ENCODE measurements around the gene PRDM16.

The PRDM16 gene
- total RNA-seq, result 0 to 0.30 (median 0) reads per million in 9 experiments

DNA sequence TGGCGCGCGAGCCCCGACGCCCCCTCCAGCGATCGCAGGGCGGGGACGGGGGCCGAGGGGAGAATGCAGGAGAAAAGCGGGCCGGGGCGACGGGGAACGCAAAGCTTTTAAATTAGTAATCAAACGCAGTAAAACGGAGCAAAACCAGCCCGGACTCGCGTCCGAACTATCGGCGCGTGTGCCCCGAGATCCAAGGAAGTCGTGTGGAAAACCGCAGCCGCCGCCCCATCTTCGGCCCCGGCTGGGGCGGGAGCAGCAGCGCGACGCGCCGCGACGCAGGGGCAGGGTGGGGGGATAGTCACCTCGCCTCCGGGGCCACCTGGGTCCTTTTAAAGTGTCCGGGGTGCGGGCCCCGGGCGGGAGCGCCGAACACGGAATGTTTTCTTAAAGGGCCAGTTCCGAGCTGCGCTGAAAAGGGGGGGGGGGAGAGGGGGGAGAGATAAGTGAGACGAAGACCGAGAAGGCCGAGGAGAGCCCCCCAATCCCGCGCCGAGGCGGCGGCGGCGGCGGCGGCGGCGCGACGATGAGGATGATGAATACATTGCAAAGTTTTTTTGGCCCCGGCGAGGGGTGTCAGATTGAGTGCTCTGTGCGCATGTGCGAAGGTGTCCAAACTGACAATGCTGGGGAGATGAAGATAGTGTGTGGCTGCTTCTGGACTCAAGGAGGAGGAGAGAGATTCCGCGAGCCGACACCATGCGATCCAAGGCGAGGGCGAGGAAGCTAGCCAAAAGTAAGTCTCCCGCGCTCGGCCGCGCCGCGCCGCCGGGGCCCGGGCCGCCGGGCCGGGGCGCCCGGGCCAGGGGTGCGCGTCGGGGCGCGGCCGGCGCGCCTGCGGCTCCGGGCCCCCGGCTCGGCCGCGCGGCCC lies at the start of gene PRDM16:
Gene PRDM16, plus strand, starts transcription at position 640 of the 868 bp plus-strand sequence. Its CDS starts 57 bp downstream, at position 697.
- H3K27ac Mint-ChIP-seq, result no peak within 1 kb of the TSS
- no peaks in the 10 kb centered on the region for H3K9me3 Mint-ChIP-seq
- H3K36me3 Mint-ChIP-seq (ENCODE audit: insufficient read depth), result no peaks in the 10 kb centered on the region
- peaks cover 11 to 32% of the 10 kb centered on the region in 2 donors for H3K27me3 Mint-ChIP-seq
- H3K4me3 Mint-ChIP-seq, result peak within 1 kb of the TSS; percentile 60 to 62
- DNase-seq (no peak), ATAC-seq (replicated peaks) (no peak)
- peaks cover 0 to 2% of the 10 kb centered on the region in 2 donors for H3K4me1 Mint-ChIP-seq (ENCODE audit: low read depth in 2 of 2)

DNA sequence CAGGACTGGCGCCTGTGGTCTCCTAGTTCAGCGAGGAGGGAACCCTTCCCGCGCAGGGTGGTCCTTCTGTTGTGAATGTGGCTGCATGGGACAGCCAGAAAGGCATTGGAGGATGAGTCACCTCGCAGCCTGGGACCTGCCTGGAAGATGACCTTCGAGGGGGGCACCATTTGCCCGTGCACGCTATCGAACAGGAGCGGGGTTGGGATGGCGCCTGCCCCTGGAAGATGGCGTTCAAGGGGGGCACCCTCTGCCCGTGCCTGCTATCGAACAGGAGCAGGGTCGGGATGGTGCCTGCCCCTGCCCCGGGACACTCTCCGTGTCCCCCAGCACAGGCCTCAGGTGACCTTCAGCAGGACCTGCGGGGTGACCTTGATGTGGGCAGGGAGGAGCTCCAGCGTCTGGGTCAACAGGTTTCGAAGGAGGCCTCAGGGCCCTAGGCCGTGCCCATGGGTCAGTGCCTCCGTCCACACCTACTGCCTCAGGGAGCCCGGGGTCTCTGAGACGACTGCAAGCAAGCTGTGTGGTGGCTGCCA lies 49.4 kb upstream of the PRDM16 start:
- ATAC-seq (replicated peaks) (no peak), DNase-seq (no peak)
- no peak overlapping the region for H3K27ac Mint-ChIP-seq
- no peak overlapping the region for H3K4me3 Mint-ChIP-seq
- H3K9me3 Mint-ChIP-seq, result no peaks in the 10 kb centered on the region
- no peaks in the 10 kb centered on the region for H3K4me1 Mint-ChIP-seq (ENCODE audit: low read depth in 2 of 2)
- H3K27me3 Mint-ChIP-seq, result peaks cover 0 to 12% of the 10 kb centered on the region in 2 donors
- no peaks in the 10 kb centered on the region for H3K36me3 Mint-ChIP-seq (ENCODE audit: insufficient read depth)

GRCh38 chr1:3020263-3020909 lies 48.6 kb upstream of the PRDM16 start:
- no peaks in the 10 kb centered on the region for H3K9me3 Mint-ChIP-seq
- H3K27me3 Mint-ChIP-seq, result peaks cover 0 to 4% of the 10 kb centered on the region in 2 donors
- DNase-seq, result no peak
- H3K4me1 Mint-ChIP-seq (ENCODE audit: low read depth in 2 of 2), result no peaks in the 10 kb centered on the region
- no peak overlapping the region for H3K4me3 Mint-ChIP-seq
- no peak overlapping the region for H3K27ac Mint-ChIP-seq
- no peaks in the 10 kb centered on the region for H3K36me3 Mint-ChIP-seq (ENCODE audit: insufficient read depth)
- no peak for ATAC-seq (replicated peaks)

DNA sequence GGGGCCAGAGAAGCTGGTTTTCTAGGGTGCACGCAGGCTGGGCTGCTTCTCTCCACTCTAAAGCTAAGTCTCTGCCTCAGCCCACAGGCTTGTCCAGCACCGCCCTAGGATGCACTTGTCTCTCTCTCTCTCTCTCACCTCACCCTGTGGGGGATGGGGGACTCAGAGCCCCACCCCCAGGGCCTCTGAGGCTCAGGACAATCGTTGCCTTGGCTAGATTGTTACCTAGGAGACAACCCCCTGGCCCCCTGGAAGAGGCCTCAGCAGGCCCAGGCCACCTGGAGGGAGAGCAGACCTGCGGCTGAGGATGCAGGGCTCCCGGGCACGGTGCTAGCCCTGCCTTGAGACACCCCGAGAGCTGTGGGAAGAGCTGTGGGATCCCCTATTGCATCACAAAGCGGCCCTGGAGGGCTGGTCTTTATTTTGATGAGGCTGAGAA lies 47.8 kb upstream of the PRDM16 start, which contains the start of gene ACTRT2:
Gene ACTRT2, plus strand, starts transcription at position 235 of the 439 bp plus-strand sequence. CDS start 220 bp downstream, outside the sequence.
- DNase-seq (no peak), ATAC-seq (replicated peaks) (no peak)
- Mint-ChIP-seq H3K27me3 (no peaks in the 10 kb centered on the region), H3K36me3 (ENCODE audit: insufficient read depth) (no peaks in the 10 kb centered on the region), H3K4me3 (no peak within 1 kb of the TSS), H3K9me3 (no peaks in the 10 kb centered on the region), H3K27ac (no peak within 1 kb of the TSS), H3K4me1 (ENCODE audit: low read depth in 2 of 2) (no peaks in the 10 kb centered on the region)

- H3K4me1 Mint-ChIP-seq (ENCODE audit: low read depth in 2 of 2), result no peaks in the 10 kb centered on the region
- H3K4me3 Mint-ChIP-seq, result no peak overlapping the region
- DNase-seq, result no peak
- H3K9me3 Mint-ChIP-seq, result no peaks in the 10 kb centered on the region
- H3K27ac Mint-ChIP-seq, result no peak overlapping the region
- H3K36me3 Mint-ChIP-seq (ENCODE audit: insufficient read depth), result no peaks in the 10 kb centered on the region
- H3K27me3 Mint-ChIP-seq, result no peaks in the 10 kb centered on the region
- no peak for ATAC-seq (replicated peaks)
Measured at GRCh38 chr1:3021801-3022401, 47.1 kb upstream of the PRDM16 start.

GRCh38 chr1:3022511-3022973 lies 46.5 kb upstream of the PRDM16 start:
- H3K36me3 Mint-ChIP-seq (ENCODE audit: insufficient read depth), result no peaks in the 10 kb centered on the region
- no peaks in the 10 kb centered on the region for H3K9me3 Mint-ChIP-seq
- DNase-seq (no peak), ATAC-seq (replicated peaks) (no peak)
- no peaks in the 10 kb centered on the region for H3K27me3 Mint-ChIP-seq
- H3K4me3 Mint-ChIP-seq, result no peak overlapping the region
- H3K27ac Mint-ChIP-seq, result no peak overlapping the region
- no peaks in the 10 kb centered on the region for H3K4me1 Mint-ChIP-seq (ENCODE audit: low read depth in 2 of 2)

DNA sequence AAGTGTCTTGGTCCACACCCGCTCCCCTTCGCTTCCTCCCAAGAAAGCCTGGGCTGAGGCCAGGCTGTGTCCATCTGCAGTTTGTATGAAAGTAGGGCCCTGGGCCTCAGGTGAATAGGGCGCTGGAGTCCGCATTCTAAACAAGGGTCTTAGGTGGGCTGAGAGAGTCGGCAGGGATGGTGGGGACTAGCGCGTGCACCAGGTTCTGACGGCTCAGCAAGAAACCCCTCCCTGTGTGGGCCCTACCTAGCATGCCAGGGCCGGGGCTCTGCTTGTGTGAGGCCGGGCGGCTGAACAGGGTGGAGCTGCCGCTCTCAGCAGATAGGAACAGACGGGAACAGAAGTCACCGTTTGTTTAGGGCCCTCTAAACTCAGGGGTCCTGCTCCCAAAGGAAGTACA lies 46.0 kb upstream of the PRDM16 start:
- H3K27ac Mint-ChIP-seq, result no peak overlapping the region
- no peak for ATAC-seq (replicated peaks)
- no peaks in the 10 kb centered on the region for H3K4me1 Mint-ChIP-seq (ENCODE audit: low read depth in 2 of 2)
- no peaks in the 10 kb centered on the region for H3K36me3 Mint-ChIP-seq (ENCODE audit: insufficient read depth)
- H3K9me3 Mint-ChIP-seq, result no peaks in the 10 kb centered on the region
- H3K4me3 Mint-ChIP-seq, result no peak overlapping the region
- no peaks in the 10 kb centered on the region for H3K27me3 Mint-ChIP-seq
- DNase-seq, result no peak

GRCh38 chr1:3024019-3024418 lies 45.0 kb upstream of the PRDM16 start:
- Mint-ChIP-seq H3K36me3 (ENCODE audit: insufficient read depth) (no peaks in the 10 kb centered on the region), H3K27me3 (no peaks in the 10 kb centered on the region), H3K4me1 (ENCODE audit: low read depth in 2 of 2) (no peaks in the 10 kb centered on the region), H3K27ac (no peak overlapping the region), H3K4me3 (no peak overlapping the region), H3K9me3 (no peaks in the 10 kb centered on the region)
- ATAC-seq (replicated peaks), result no peak
- no peak for DNase-seq

DNA sequence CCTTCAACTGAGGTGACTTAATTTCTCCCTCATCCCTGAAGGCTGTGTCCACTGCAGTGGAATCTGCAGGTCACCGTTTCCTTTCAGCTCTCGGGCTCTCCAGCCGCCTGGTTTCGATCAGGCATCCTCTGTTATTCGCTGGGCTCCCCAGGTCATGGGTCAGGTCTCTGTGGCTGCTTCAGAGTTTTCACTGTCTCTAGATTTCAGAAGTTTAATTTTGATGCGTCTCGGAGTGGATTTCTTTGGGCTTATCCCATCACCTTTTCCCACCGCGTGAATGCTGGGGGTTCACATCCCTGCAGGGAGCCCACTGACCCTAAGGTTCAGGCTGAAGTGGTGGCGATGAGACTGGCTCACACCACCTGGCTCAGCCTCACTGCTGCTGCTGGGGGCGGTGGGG lies 44.4 kb upstream of the PRDM16 start:
- ATAC-seq (replicated peaks) (no peak), DNase-seq (no peak)
- Mint-ChIP-seq H3K36me3 (ENCODE audit: insufficient read depth) (no peaks in the 10 kb centered on the region), H3K9me3 (no peaks in the 10 kb centered on the region), H3K4me1 (ENCODE audit: low read depth in 2 of 2) (no peaks in the 10 kb centered on the region), H3K4me3 (no peak overlapping the region), H3K27ac (no peak overlapping the region), H3K27me3 (no peaks in the 10 kb centered on the region)

- Mint-ChIP-seq H3K4me1 (ENCODE audit: low read depth in 2 of 2) (no peaks in the 10 kb centered on the region), H3K9me3 (no peaks in the 10 kb centered on the region), H3K27me3 (peaks cover 0 to 3% of the 10 kb centered on the region in 2 donors), H3K4me3 (no peak overlapping the region), H3K36me3 (ENCODE audit: insufficient read depth) (no peaks in the 10 kb centered on the region), H3K27ac (no peak overlapping the region)
- DNase-seq (no peak), ATAC-seq (replicated peaks) (no peak)
Measured at GRCh38 chr1:3026124-3026523, 42.9 kb upstream of the PRDM16 start.

GRCh38 chr1:3026581-3027391 lies 42.2 kb upstream of the PRDM16 start:
- H3K27me3 Mint-ChIP-seq, result peaks cover 0 to 8% of the 10 kb centered on the region in 2 donors
- ATAC-seq (replicated peaks) (no peak), DNase-seq (no peak)
- no peaks in the 10 kb centered on the region for H3K9me3 Mint-ChIP-seq
- no peak overlapping the region for H3K27ac Mint-ChIP-seq
- H3K4me1 Mint-ChIP-seq (ENCODE audit: low read depth in 2 of 2), result no peaks in the 10 kb centered on the region
- no peaks in the 10 kb centered on the region for H3K36me3 Mint-ChIP-seq (ENCODE audit: insufficient read depth)
- H3K4me3 Mint-ChIP-seq, result no peak overlapping the region

DNA sequence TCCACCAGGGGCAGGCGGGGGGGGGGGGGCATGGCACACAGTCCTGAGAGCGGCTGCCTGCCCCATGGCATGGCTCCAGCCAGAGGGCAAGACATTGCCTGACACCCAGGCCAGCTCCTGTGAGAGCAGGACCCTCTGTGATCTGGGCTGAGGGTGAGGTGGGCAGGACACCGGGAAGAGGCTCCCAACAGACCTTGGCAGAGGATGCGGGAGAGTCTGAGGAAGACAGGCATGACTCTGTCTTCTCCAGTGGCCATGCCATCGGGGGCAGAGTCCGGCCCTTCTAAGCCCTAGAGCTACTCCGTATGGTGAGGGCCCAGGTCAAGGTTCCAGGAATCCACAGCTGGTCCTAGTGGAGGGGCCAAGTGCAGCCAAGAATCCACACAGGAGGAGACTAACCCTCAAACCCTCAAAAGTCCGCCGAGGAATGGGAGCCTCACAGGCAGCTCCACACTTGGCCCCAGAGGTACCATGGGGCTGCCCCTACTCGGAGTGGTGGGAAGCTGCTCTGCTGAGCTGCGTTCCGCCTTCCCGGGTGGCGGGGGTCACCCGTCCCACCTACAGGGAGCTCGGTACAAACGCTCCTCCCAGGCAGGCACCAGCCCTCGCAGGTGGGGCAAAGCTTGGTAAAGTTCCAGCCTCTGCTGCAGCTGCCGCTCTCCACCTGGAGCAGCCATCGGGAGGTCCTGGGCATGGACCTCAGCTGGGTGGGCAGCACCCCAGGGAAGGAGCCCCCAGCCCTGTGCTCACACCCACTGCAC lies 41.2 kb upstream of the PRDM16 start:
- Mint-ChIP-seq H3K4me1 (ENCODE audit: low read depth in 2 of 2) (peaks cover 0 to 6% of the 10 kb centered on the region in 2 donors), H3K36me3 (ENCODE audit: insufficient read depth) (no peaks in the 10 kb centered on the region), H3K27me3 (peaks cover 0 to 8% of the 10 kb centered on the region in 2 donors), H3K4me3 (no peak overlapping the region), H3K27ac (no peak overlapping the region), H3K9me3 (no peaks in the 10 kb centered on the region)
- no peak for ATAC-seq (replicated peaks)
- no peak for DNase-seq
